ENCODE results near the gene COPRS. TPM values are rescaled to one million over a fixed set of nuclear protein-coding genes. Genes with fewer than 3 reads are reported as not detected.
"Not testable (repeated sequence)": the region's sequence is repeated elsewhere in the genome, so short reads cannot be mapped to it uniquely, and the experiment has no call there.

COPRS gene
- total RNA-seq, 2 donors from 2014 or later = 21.8 to 37.6 TPM

GRCh38 chr17:31834448-31834847 is 24.6 kb downstream of the COPRS start:
- Mint-ChIP-seq H3K4me1 (ENCODE audit: low read depth in 2 of 2) (peaks cover 4 to 7% of the 10 kb centered on the region in 2 donors), H3K27ac (no peak overlapping the region), H3K4me3 (no peak overlapping the region), H3K27me3 (peaks cover 0 to 2% of the 10 kb centered on the region in 2 donors), H3K36me3 (no peaks in the 10 kb centered on the region), H3K9me3 (no peaks in the 10 kb centered on the region)
- DNase-seq (ENCODE audit: low spot score) (no peak), ATAC-seq (peak in 1 of 2 donors; percentile 43)

GRCh38 chr17:31832746-31833145 is 26.3 kb downstream of the COPRS start:
- DNase-seq (ENCODE audit: low spot score) (no peak), ATAC-seq (no peak)
- Mint-ChIP-seq H3K4me1 (ENCODE audit: low read depth in 2 of 2) (peaks cover 4 to 7% of the 10 kb centered on the region in 2 donors), H3K36me3 (no peaks in the 10 kb centered on the region), H3K27ac (no peak overlapping the region), H3K27me3 (peaks cover 0 to 6% of the 10 kb centered on the region in 2 donors), H3K9me3 (no peaks in the 10 kb centered on the region), H3K4me3 (no peak overlapping the region)

GRCh38 chr17:31830971-31831858 is 27.8 kb downstream of the COPRS start:
- no peak for ATAC-seq
- H3K4me3 Mint-ChIP-seq = no peak overlapping the region
- peaks cover 4 to 7% of the 10 kb centered on the region in 2 donors for H3K4me1 Mint-ChIP-seq (ENCODE audit: low read depth in 2 of 2)
- H3K27me3 Mint-ChIP-seq = peaks cover 0 to 4% of the 10 kb centered on the region in 2 donors
- H3K9me3 Mint-ChIP-seq = no peaks in the 10 kb centered on the region
- no peaks in the 10 kb centered on the region for H3K36me3 Mint-ChIP-seq
- H3K27ac Mint-ChIP-seq = no peak overlapping the region
- no peak for DNase-seq (ENCODE audit: low spot score)

GRCh38 chr17:31829649-31830048 is 29.4 kb downstream of the COPRS start:
- Mint-ChIP-seq H3K9me3 (no peaks in the 10 kb centered on the region), H3K36me3 (no peaks in the 10 kb centered on the region)

GRCh38 chr17:31828955-31829354 is 30.1 kb downstream of the COPRS start:
- DNase-seq (ENCODE audit: low spot score); ATAC-seq; H3K27ac Mint-ChIP-seq; H3K27me3 Mint-ChIP-seq; H3K9me3 Mint-ChIP-seq; H3K4me1 Mint-ChIP-seq (ENCODE audit: low read depth in 2 of 2); H3K4me3 Mint-ChIP-seq; H3K36me3 Mint-ChIP-seq: not testable (repeated sequence)

More at GRCh38 chr17:31829649-31830048, 29.4 kb downstream of the COPRS start:
- Mint-ChIP-seq H3K27ac (no peak overlapping the region), H3K27me3 (peaks cover 0 to 4% of the 10 kb centered on the region in 2 donors), H3K4me1 (ENCODE audit: low read depth in 2 of 2) (peaks cover 4 to 6% of the 10 kb centered on the region in 2 donors), H3K4me3 (no peak overlapping the region)
- ATAC-seq (no peak), DNase-seq (ENCODE audit: low spot score) (no peak)

DNA sequence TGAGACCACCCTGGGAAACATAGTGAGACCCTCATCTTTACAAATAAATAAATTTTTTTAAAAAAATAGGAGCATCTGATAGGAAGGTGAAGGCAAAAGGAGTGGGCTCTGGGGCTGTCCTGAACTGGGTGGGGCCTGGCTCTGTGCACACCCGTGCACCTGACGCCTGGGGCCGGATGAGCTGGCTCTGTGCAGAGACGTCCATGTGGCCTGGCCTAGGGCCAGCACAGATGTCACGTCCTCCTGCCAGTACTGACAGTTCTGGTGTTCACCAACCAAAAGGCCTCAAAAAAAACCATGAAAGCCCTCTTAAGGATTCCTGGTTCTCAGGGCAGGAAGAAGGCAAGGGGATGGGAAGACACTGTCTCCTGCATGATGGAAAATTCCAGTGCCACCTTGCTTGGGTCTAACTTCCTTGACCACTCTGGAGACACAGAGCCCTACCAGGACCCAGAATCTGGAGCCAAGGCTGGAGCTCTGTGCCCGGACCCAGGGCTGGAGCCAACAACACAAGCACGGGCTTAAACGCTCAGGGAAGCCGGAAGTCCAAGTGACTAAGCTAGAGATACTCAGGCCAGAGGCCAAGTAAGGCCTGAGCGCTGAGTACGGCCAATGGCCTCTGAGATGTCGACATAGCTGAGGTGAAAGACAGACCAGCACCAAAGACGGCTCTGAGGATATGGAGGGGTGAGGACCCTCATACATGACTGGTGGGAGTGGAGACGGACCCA is 32.9 kb downstream of the COPRS start:
- H3K36me3 Mint-ChIP-seq = no peaks in the 10 kb centered on the region
- DNase-seq (ENCODE audit: low spot score) (no peak), ATAC-seq (peak in 1 of 2 donors; percentile 41)
- H3K27me3 Mint-ChIP-seq = peaks cover 0 to 4% of the 10 kb centered on the region in 2 donors
- no peak overlapping the region for H3K4me3 Mint-ChIP-seq
- no peaks in the 10 kb centered on the region for H3K9me3 Mint-ChIP-seq
- H3K27ac Mint-ChIP-seq = no peak overlapping the region
- H3K4me1 Mint-ChIP-seq (ENCODE audit: low read depth in 2 of 2) = no peaks in the 10 kb centered on the region

DNA sequence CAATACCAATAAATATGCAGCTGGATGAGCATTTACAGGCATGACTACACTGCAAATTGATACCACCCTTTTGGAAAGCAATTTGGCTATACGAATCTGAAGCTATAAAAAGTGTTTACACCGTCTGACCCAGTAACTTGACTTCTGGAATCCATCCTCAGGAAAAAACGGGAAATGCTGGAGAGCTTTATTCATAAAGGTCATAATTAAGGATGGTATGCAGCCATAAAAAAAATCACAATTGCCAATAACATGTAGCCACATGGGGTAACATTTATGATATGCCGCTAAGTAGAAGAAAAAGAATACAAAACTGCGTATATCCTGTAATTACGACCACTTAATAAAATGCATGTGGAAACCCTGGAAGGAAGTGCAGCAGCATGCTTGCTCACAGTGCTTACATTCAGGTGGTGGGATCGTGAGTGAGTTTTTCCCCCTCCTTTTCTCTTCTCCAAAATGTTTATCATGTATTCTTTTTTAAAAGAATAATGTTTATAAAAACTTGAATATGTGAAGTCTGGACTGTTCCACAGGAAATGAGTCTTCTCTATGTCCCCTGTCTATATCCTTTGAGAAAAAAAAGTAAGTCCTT is 34.2 kb downstream of the COPRS start:
- Mint-ChIP-seq H3K27me3 (peaks cover 0 to 4% of the 10 kb centered on the region in 2 donors), H3K4me3 (no peak overlapping the region), H3K36me3 (no peaks in the 10 kb centered on the region), H3K27ac (no peak overlapping the region), H3K4me1 (ENCODE audit: low read depth in 2 of 2) (no peaks in the 10 kb centered on the region), H3K9me3 (no peaks in the 10 kb centered on the region)
- DNase-seq (ENCODE audit: low spot score) = no peak
- no peak for ATAC-seq

GRCh38 chr17:31823014-31823413 is 36.0 kb downstream of the COPRS start:
- Mint-ChIP-seq H3K27ac (no peak overlapping the region), H3K4me3 (no peak overlapping the region), H3K27me3 (peaks cover 0 to 4% of the 10 kb centered on the region in 2 donors), H3K4me1 (ENCODE audit: low read depth in 2 of 2) (no peaks in the 10 kb centered on the region), H3K36me3 (no peaks in the 10 kb centered on the region), H3K9me3 (no peaks in the 10 kb centered on the region)
- ATAC-seq = no peak
- DNase-seq (ENCODE audit: low spot score) = no peak

DNA sequence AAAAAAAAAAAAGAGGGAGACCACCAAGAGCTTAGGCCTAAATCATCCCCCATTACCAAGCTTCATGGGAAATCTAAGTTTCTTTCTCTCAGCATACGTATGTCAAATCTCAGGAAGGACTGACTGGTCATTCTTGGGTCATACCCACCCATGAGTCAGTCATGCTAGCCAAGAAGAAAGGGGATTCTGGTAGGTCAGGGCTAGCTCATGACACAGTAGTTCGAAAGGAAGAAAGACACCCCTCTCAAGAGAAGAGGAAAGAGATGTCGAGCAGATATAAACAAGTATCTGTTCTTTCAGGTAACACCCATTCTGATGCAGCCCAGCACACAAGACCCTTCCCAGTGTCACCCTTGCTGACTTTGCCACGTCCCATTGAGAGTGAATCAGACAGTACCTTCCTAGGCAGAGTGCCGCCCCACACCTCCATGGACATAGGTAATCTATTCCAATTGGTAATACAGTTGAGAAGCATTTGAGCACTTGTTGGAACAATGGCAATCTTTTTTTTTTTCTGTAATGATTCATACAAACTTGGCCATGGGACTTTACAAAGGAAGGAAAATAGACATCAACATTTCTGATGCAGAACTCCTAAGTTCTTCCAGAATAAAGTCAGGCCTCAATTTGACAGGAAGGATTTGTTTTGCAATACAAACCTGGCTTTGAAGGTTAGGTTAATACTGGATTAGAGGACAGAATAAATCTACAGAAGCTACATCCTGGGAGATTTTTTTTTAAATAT is 38.2 kb downstream of the COPRS start:
- Mint-ChIP-seq H3K27ac (no peak overlapping the region), H3K27me3 (no peaks in the 10 kb centered on the region), H3K36me3 (no peaks in the 10 kb centered on the region), H3K4me3 (no peak overlapping the region), H3K9me3 (no peaks in the 10 kb centered on the region), H3K4me1 (ENCODE audit: low read depth in 2 of 2) (no peaks in the 10 kb centered on the region)
- DNase-seq (ENCODE audit: low spot score) (no peak), ATAC-seq (no peak)

DNA sequence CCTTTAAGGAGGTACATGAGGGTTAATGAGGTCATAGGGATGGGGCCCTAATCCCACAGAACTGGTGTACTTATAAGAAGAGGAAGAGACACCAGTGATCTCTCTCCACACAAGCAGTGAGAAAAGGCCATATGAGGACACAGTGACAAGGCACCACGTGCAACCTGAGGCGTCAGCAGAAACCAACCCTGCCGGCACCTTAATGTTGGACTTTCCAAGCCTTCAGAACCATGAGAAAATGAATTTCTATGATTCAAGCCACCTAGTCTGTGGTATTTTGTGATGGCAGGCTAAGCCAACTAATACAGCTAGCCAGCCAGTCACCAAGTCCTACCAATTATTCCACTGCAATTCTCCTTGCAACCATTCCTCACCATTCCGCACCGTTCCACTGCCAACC is 39.5 kb downstream of the COPRS start:
- H3K36me3 Mint-ChIP-seq = no peaks in the 10 kb centered on the region
- no peaks in the 10 kb centered on the region for H3K27me3 Mint-ChIP-seq
- no peaks in the 10 kb centered on the region for H3K4me1 Mint-ChIP-seq (ENCODE audit: low read depth in 2 of 2)
- H3K4me3 Mint-ChIP-seq = no peak overlapping the region
- H3K27ac Mint-ChIP-seq = no peak overlapping the region
- ATAC-seq (no peak), DNase-seq (ENCODE audit: low spot score) (no peak)
- H3K9me3 Mint-ChIP-seq = no peaks in the 10 kb centered on the region

DNA sequence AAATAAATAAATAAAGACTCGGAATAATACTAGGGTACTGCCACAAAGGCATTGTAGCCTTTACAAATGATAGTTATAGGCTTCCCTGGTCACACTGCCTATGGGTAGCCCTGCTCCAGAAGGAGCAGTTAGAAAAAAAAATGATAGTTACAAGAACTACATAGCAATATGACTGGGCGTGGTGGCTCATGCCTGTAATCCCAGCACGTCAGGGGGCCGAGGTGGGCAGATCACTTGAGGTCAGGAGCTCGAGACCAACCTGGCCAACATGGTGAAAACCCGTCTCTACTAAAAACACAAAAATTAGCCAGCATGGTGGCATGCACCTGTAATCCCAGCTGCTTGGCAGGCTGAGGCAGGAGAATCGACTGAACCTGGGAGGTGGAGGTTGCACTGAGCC is 40.2 kb downstream of the COPRS start:
- not testable (repeated sequence) for H3K27me3 Mint-ChIP-seq; H3K27ac Mint-ChIP-seq; H3K9me3 Mint-ChIP-seq; H3K4me1 Mint-ChIP-seq (ENCODE audit: low read depth in 2 of 2); ATAC-seq; H3K4me3 Mint-ChIP-seq; H3K36me3 Mint-ChIP-seq; DNase-seq (ENCODE audit: low spot score)

- Mint-ChIP-seq H3K4me3 (no peak overlapping the region), H3K27me3 (peaks cover 2 to 7% of the 10 kb centered on the region in 2 donors), H3K4me1 (ENCODE audit: low read depth in 2 of 2) (no peaks in the 10 kb centered on the region), H3K27ac (no peak overlapping the region), H3K9me3 (no peaks in the 10 kb centered on the region), H3K36me3 (no peaks in the 10 kb centered on the region)
- DNase-seq (ENCODE audit: low spot score) = no peak
- no peak for ATAC-seq
Observed at GRCh38 chr17:31815212-31815730, 43.8 kb downstream of the COPRS start.

DNA sequence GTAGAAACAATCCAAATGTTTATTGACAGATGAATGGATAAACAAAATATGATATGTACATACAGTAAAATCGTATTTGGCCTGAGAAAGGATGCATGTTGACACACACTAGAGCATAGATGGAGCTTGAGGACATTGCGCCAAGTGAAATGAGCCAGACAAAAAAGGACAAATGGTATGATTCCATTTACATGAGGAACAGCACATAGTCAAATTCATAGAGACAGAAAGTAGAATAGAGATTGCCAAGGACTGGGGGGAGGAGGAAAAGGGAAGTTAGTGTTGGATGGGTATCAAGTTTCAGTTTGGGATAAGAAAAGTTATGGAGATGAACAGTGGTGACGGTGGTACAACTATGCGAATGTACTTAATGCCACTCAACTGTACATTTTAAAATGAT is 47.9 kb downstream of the COPRS start:
- H3K9me3 Mint-ChIP-seq = no peaks in the 10 kb centered on the region
- H3K4me3 Mint-ChIP-seq = no peak overlapping the region
- H3K27ac Mint-ChIP-seq = no peak overlapping the region
- H3K27me3 Mint-ChIP-seq = peaks cover 4 to 7% of the 10 kb centered on the region in 2 donors
- H3K36me3 Mint-ChIP-seq = no peaks in the 10 kb centered on the region
- no peaks in the 10 kb centered on the region for H3K4me1 Mint-ChIP-seq (ENCODE audit: low read depth in 2 of 2)
- ATAC-seq (no peak), DNase-seq (ENCODE audit: low spot score) (no peak)
